Measurements from ENCODE around the gene TMEM168.

The TMEM168 gene

DNA sequence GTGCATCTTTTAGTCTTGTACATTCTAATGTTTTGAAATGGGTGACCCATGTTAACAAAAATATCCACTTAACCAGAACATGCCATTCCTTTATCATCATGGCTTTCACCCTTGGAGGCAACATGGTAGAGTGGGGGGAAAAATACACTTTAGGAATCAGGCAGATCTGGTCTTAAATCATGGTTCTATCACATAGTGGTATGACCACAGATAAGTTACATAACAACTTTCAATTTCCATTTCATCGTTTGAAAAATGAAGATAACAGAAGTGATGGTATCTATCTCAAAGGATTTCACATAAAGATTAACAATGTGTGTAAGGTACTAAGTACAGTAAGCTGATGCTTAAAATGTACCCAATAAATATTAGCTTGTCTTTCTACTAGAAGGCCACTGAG is 19.0 kb downstream of the TMEM168 start:
- Histone ChIP-seq H3K9ac (ENCODE audit: low read depth, low read length) (no peak overlapping the region), H3K27ac (ENCODE audit: low read length) (no peak overlapping the region), H3K4me3 (ENCODE audit: low read depth in 1 of 2, low read length in 2 of 2) (no peak overlapping the region), H3K27me3 (ENCODE audit: insufficient read depth, low read length, poor library complexity) (no peaks in the 10 kb centered on the region), H3K9me3 (ENCODE audit: insufficient read depth, low read length, severe bottlenecking) (no peaks in the 10 kb centered on the region), H3K4me2 (ENCODE audit: insufficient read depth, low read length) (no peak overlapping the region), H3K79me2 (ENCODE audit: insufficient read depth, low read length) (no peaks in the 10 kb centered on the region), H3K36me3 (ENCODE audit: insufficient read depth, low read length) (no peaks in the 10 kb centered on the region), H3K4me1 (ENCODE audit: insufficient read depth, low read length) (no peaks in the 10 kb centered on the region), H2AFZ (ENCODE audit: low read depth, low read length) (no peak overlapping the region), H4K20me1 (ENCODE audit: insufficient read depth, low read length) (no peaks in the 10 kb centered on the region)
- TF ChIP-seq, protein P1, sequence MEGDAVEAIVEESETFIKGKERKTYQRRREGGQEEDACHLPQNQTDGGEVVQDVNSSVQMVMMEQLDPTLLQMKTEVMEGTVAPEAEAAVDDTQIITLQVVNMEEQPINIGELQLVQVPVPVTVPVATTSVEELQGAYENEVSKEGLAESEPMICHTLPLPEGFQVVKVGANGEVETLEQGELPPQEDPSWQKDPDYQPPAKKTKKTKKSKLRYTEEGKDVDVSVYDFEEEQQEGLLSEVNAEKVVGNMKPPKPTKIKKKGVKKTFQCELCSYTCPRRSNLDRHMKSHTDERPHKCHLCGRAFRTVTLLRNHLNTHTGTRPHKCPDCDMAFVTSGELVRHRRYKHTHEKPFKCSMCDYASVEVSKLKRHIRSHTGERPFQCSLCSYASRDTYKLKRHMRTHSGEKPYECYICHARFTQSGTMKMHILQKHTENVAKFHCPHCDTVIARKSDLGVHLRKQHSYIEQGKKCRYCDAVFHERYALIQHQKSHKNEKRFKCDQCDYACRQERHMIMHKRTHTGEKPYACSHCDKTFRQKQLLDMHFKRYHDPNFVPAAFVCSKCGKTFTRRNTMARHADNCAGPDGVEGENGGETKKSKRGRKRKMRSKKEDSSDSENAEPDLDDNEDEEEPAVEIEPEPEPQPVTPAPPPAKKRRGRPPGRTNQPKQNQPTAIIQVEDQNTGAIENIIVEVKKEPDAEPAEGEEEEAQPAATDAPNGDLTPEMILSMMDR (IDR thresholded peaks at IDR 0.05; ENCODE audit: borderline replicate concordance, extremely low read depth, low read length, poor library complexity, severe bottlenecking): no peak
- TF ChIP-seq EZH2 (IDR thresholded peaks at IDR 0.05; ENCODE audit: borderline replicate concordance, low read depth, low read length, severe bottlenecking): no peak
- ATAC-seq (ENCODE audit: insufficient read depth, low read depth) (no peak), DNase-seq (no peak)

DNA sequence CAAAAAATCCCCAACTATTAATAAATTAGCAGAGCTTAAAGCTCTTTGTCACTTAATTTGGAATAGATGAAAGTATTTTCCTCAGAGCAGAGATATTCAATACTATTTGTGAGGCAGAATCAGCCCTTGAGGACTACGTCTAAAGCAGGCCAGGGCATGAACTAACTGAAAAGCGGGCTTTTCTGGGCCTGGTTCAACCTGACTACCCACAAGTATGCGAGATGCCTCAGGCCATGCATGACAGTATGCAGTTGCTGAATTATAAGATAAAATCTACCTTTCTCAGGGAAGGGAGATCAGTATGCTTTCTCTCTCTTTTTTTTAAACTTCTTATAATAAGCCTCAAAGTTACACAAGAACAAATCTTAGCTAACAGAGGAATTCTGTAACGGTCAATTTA is 20.1 kb downstream of the TMEM168 start:
- Histone ChIP-seq H3K27ac (ENCODE audit: low read length) (no peak overlapping the region), H3K9ac (ENCODE audit: low read depth, low read length) (no peak overlapping the region), H2AFZ (ENCODE audit: low read depth, low read length) (no peak overlapping the region), H3K36me3 (ENCODE audit: insufficient read depth, low read length) (no peaks in the 10 kb centered on the region), H3K9me3 (ENCODE audit: insufficient read depth, low read length, severe bottlenecking) (no peaks in the 10 kb centered on the region), H4K20me1 (ENCODE audit: insufficient read depth, low read length) (no peaks in the 10 kb centered on the region), H3K4me3 (ENCODE audit: low read depth in 1 of 2, low read length in 2 of 2) (no peak overlapping the region), H3K79me2 (ENCODE audit: insufficient read depth, low read length) (no peaks in the 10 kb centered on the region), H3K4me1 (ENCODE audit: insufficient read depth, low read length) (no peaks in the 10 kb centered on the region), H3K27me3 (ENCODE audit: insufficient read depth, low read length, poor library complexity) (no peaks in the 10 kb centered on the region), H3K4me2 (ENCODE audit: insufficient read depth, low read length) (no peak overlapping the region)
- DNase-seq (no peak), ATAC-seq (ENCODE audit: insufficient read depth, low read depth) (no peak)
- TF ChIP-seq EZH2 (IDR thresholded peaks at IDR 0.05; ENCODE audit: borderline replicate concordance, low read depth, low read length, severe bottlenecking): no peak

DNA sequence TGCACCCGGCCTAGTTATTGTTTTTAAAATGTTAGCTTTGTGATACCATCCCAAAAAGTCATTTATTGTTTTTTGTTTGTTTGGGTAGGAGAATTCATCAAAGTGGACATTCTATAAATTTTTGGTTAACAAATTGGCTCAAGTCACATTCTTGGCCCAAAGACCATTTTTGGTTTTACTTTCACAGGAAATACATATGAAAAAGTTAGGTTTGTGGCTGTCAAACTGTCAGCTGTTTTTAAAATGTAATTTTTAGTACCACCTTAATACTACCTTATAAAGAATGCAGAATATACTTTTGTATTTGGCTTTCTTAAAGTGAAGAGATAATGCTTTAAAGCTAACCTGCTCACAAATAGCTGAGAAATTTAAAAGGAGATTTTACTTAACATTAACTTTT is 25.1 kb downstream of the TMEM168 start:
- H4K20me1 ChIP-seq (ENCODE audit: insufficient read depth, low read length): no peaks in the 10 kb centered on the region
- DNase-seq (no peak), ATAC-seq (ENCODE audit: insufficient read depth, low read depth) (no peak)
- H3K27ac ChIP-seq (ENCODE audit: low read length): no peak overlapping the region
- H3K9ac ChIP-seq (ENCODE audit: low read depth, low read length): no peak overlapping the region
- H3K36me3 ChIP-seq (ENCODE audit: insufficient read depth, low read length): no peaks in the 10 kb centered on the region
- no peaks in the 10 kb centered on the region for H3K79me2 ChIP-seq (ENCODE audit: insufficient read depth, low read length)
- no peaks in the 10 kb centered on the region for H3K9me3 ChIP-seq (ENCODE audit: insufficient read depth, low read length, severe bottlenecking)
- H3K4me1 ChIP-seq (ENCODE audit: insufficient read depth, low read length): no peaks in the 10 kb centered on the region
- H3K4me2 ChIP-seq (ENCODE audit: insufficient read depth, low read length): no peak overlapping the region
- H3K4me3 ChIP-seq (ENCODE audit: low read depth in 1 of 2, low read length in 2 of 2): no peak overlapping the region
- no peak overlapping the region for H2AFZ ChIP-seq (ENCODE audit: low read depth, low read length)
- no peaks in the 10 kb centered on the region for H3K27me3 ChIP-seq (ENCODE audit: insufficient read depth, low read length, poor library complexity)
- no peak for TF ChIP-seq EZH2 (IDR thresholded peaks at IDR 0.05; ENCODE audit: borderline replicate concordance, low read depth, low read length, severe bottlenecking)
- TF ChIP-seq, protein P1 (IDR thresholded peaks at IDR 0.05; ENCODE audit: borderline replicate concordance, extremely low read depth, low read length, poor library complexity, severe bottlenecking): no peak

DNA sequence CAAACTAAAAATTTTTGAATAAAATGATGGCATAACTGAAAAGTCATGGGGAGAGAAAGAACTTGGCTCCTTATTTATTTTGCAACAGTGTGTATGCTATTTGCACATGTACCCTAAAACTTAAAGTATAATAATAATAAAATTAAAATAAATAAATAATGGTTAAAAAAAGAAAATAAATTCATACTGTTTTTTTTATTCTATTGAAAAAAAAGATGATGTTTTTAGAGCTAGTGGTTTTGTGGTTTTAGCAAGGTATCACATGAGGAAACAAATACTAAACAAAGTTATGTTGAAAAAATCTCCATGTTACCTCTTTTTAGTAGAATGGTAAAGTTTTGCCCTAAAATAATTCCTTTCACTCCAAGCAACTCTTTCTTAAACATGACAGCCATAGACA is 26.2 kb downstream of the TMEM168 start:
- Histone ChIP-seq H3K79me2 (ENCODE audit: insufficient read depth, low read length) (no peaks in the 10 kb centered on the region), H3K9me3 (ENCODE audit: insufficient read depth, low read length, severe bottlenecking) (no peaks in the 10 kb centered on the region), H3K36me3 (ENCODE audit: insufficient read depth, low read length) (no peaks in the 10 kb centered on the region), H3K9ac (ENCODE audit: low read depth, low read length) (no peak overlapping the region), H4K20me1 (ENCODE audit: insufficient read depth, low read length) (no peaks in the 10 kb centered on the region), H3K4me2 (ENCODE audit: insufficient read depth, low read length) (no peak overlapping the region), H3K27me3 (ENCODE audit: insufficient read depth, low read length, poor library complexity) (no peaks in the 10 kb centered on the region), H2AFZ (ENCODE audit: low read depth, low read length) (no peak overlapping the region), H3K4me3 (ENCODE audit: low read depth in 1 of 2, low read length in 2 of 2) (no peak overlapping the region), H3K27ac (ENCODE audit: low read length) (no peak overlapping the region), H3K4me1 (ENCODE audit: insufficient read depth, low read length) (no peaks in the 10 kb centered on the region)
- ATAC-seq (ENCODE audit: insufficient read depth, low read depth): no peak
- DNase-seq: no peak
- TF ChIP-seq, protein P1 (IDR thresholded peaks at IDR 0.05; ENCODE audit: borderline replicate concordance, extremely low read depth, low read length, poor library complexity, severe bottlenecking): no peak
- no peak for TF ChIP-seq EZH2 (IDR thresholded peaks at IDR 0.05; ENCODE audit: borderline replicate concordance, low read depth, low read length, severe bottlenecking)

All from DND-41 (cell line).